ENCODE measurements around the gene KCNJ10. TPM values are rescaled to one million over a fixed set of nuclear protein-coding genes. Genes with fewer than 3 reads are reported as not detected.

The KCNJ10 gene
- total RNA-seq, 1 experiment from 2014 or later = 1.4 TPM

DNA sequence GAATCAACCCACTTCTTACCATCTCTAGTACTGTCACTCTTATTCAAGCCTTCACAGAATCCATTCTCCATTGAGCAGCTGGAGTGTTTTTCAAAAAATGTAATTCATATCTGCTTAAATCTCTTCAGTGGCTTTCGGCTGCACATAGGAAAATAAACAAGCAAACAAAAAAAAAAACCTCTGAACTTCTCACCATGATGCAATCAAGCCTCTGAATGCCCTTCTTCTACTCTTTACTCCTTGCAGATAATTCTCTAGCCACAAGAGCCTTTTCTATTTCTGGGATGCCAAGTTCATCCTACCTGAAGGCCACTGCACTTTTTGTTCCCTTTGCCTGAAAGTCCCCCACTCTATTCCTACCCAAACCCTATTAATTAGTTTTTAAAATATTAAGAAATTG, 52.4 kb downstream of the KCNJ10 start:
- CTCF ChIA-PET = interaction anchor here (1.7 to 3.4 kb wide), 2 partner anchors 11 to 61 kb away, joined by 5 to 31 read pairs; no protein-coding TSS in a partner anchor
- ATAC-seq (no peak), DNase-seq (ENCODE audit: low spot score) (no peak)
- TF ChIP-seq NR3C1 (CRISPR knock-in tag; conservative IDR thresholded peaks at IDR 0.05; ENCODE audit: low read depth) = no peak
- Mint-ChIP-seq H3K4me3 (no peak overlapping the region), H3K27me3 (ENCODE audit: low read depth) (peaks cover 10% of the 10 kb centered on the region), H3K9me3 (no peaks in the 10 kb centered on the region), H3K4me1 (no peaks in the 10 kb centered on the region), H3K27ac (no peak overlapping the region), H3K36me3 (no peaks in the 10 kb centered on the region)
- POLR2A ChIA-PET = no interaction called here

- CTCF ChIA-PET = no interaction called here
- no peaks in the 10 kb centered on the region for H3K4me1 Mint-ChIP-seq
- DNase-seq (ENCODE audit: low spot score) = no peak
- H3K27ac Mint-ChIP-seq = no peak overlapping the region
- POLR2A ChIA-PET = no interaction called here
- no peaks in the 10 kb centered on the region for H3K36me3 Mint-ChIP-seq
- no peak for TF ChIP-seq GRHL2 (CRISPR knock-in tag; IDR thresholded peaks at IDR 0.05; ENCODE audit: insufficient replicate concordance, severe bottlenecking)
- TF ChIP-seq ATF1 (CRISPR knock-in tag; IDR thresholded peaks at IDR 0.05) = no peak
- no peak for TF ChIP-seq CREB1 (CRISPR knock-in tag; IDR thresholded peaks at IDR 0.05)
- TF ChIP-seq, protein P1, sequence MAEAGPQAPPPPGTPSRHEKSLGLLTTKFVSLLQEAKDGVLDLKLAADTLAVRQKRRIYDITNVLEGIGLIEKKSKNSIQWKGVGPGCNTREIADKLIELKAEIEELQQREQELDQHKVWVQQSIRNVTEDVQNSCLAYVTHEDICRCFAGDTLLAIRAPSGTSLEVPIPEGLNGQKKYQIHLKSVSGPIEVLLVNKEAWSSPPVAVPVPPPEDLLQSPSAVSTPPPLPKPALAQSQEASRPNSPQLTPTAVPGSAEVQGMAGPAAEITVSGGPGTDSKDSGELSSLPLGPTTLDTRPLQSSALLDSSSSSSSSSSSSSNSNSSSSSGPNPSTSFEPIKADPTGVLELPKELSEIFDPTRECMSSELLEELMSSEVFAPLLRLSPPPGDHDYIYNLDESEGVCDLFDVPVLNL (CRISPR knock-in tag; IDR thresholded peaks at IDR 0.05; ENCODE audit: borderline replicate concordance, low read depth) = no peak
- TF ChIP-seq NFE2L1 (CRISPR knock-in tag; IDR thresholded peaks at IDR 0.05) = no peak
- TF ChIP-seq, protein P2, sequence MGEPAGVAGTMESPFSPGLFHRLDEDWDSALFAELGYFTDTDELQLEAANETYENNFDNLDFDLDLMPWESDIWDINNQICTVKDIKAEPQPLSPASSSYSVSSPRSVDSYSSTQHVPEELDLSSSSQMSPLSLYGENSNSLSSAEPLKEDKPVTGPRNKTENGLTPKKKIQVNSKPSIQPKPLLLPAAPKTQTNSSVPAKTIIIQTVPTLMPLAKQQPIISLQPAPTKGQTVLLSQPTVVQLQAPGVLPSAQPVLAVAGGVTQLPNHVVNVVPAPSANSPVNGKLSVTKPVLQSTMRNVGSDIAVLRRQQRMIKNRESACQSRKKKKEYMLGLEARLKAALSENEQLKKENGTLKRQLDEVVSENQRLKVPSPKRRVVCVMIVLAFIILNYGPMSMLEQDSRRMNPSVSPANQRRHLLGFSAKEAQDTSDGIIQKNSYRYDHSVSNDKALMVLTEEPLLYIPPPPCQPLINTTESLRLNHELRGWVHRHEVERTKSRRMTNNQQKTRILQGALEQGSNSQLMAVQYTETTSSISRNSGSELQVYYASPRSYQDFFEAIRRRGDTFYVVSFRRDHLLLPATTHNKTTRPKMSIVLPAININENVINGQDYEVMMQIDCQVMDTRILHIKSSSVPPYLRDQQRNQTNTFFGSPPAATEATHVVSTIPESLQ (CRISPR knock-in tag; IDR thresholded peaks at IDR 0.05) = no peak
- no peak for TF ChIP-seq RORB (CRISPR knock-in tag; IDR thresholded peaks at IDR 0.05)
- TF ChIP-seq GTF2I (CRISPR knock-in tag; conservative IDR thresholded peaks at IDR 0.05) = no peak
- no peak for TF ChIP-seq ZBTB43 (CRISPR knock-in tag; IDR thresholded peaks at IDR 0.05)
- no peak for TF ChIP-seq PRRX2 (CRISPR knock-in tag; IDR thresholded peaks at IDR 0.05)
- TF ChIP-seq ZNF219 (CRISPR knock-in tag; IDR thresholded peaks at IDR 0.05; ENCODE audit: borderline replicate concordance) = no peak
- TF ChIP-seq IRF1 (CRISPR knock-in tag; IDR thresholded peaks at IDR 0.05) = no peak
- no peak for TF ChIP-seq NR2C2 (CRISPR knock-in tag; IDR thresholded peaks at IDR 0.05)
- TF ChIP-seq, protein P3, sequence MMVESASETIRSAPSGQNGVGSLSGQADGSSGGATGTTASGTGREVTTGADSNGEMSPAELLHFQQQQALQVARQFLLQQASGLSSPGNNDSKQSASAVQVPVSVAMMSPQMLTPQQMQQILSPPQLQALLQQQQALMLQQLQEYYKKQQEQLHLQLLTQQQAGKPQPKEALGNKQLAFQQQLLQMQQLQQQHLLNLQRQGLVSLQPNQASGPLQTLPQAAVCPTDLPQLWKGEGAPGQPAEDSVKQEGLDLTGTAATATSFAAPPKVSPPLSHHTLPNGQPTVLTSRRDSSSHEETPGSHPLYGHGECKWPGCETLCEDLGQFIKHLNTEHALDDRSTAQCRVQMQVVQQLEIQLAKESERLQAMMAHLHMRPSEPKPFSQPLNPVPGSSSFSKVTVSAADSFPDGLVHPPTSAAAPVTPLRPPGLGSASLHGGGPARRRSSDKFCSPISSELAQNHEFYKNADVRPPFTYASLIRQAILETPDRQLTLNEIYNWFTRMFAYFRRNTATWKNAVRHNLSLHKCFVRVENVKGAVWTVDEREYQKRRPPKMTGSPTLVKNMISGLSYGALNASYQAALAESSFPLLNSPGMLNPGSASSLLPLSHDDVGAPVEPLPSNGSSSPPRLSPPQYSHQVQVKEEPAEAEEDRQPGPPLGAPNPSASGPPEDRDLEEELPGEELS (CRISPR knock-in tag; IDR thresholded peaks at IDR 0.05) = no peak
- no peak for TF ChIP-seq NR3C1 (CRISPR knock-in tag; conservative IDR thresholded peaks at IDR 0.05; ENCODE audit: low read depth)
- no peak for TF ChIP-seq ARID4B (CRISPR knock-in tag; IDR thresholded peaks at IDR 0.05; ENCODE audit: borderline replicate concordance)
- TF ChIP-seq CBFB (CRISPR knock-in tag; IDR thresholded peaks at IDR 0.05; ENCODE audit: low read depth) = no peak
- TF ChIP-seq, protein P4, sequence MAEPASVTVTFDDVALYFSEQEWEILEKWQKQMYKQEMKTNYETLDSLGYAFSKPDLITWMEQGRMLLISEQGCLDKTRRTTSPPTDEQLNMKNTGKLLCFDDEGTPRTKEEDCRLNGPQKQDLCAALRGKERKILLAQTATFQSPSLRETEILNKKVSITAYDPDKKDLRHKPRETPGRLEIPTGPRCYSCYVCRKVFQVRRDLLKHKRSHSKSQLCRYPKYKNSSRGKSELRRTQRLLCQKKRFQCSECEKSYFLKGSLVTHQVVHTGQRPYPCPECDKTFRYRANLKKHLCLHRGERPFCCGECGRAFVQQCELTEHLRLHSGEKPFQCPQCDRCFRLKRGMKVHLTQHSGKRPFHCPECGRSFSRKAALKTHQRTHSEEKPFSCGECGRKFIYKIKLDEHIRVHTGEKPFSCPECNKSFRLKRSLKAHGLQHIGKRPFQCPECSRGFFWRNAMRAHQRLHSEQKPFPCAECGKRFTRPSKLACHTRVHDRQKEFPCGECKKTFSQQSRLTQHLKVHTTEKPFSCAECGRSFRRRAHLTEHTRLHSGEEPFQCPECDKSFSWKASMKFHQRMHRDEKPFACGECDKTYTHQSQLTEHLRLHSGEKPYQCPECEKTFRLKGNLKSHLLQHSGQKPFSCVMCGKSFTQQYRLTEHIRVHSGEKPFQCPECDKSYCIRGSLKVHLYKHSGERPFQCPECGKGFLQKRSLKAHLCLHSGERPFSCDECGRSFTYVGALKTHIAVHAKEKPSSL (CRISPR knock-in tag; conservative IDR thresholded peaks at IDR 0.05) = no peak
- TF ChIP-seq ZNF232 (CRISPR knock-in tag; IDR thresholded peaks at IDR 0.05) = no peak
- peaks cover 8% of the 10 kb centered on the region; the same call in 1 of the 2 replicates for H3K27me3 Mint-ChIP-seq (ENCODE audit: low read depth)
- no peak overlapping the region for H3K4me3 Mint-ChIP-seq
- no peaks in the 10 kb centered on the region for H3K9me3 Mint-ChIP-seq
- ATAC-seq = no peak
Observed at GRCh38 chr1:160011781-160012180, 58.2 kb downstream of the KCNJ10 start.

Data from WTC11 (cell line).